Measurements from ENCODE around the gene BAIAP2. TPM values are rescaled to one million over a fixed set of nuclear protein-coding genes. Genes with fewer than 3 reads are reported as not detected.

Gene BAIAP2
- total and polyA plus RNA-seq, 2 of the 13 experiments (the other 11 are each of a cell fraction or from before 2014, with no cell fraction given): 22.5 to 24.0 TPM

- TF ChIP-seq DRAP1 (CRISPR knock-in tag; IDR thresholded peaks at IDR 0.05) (no peak), ZNF83 (CRISPR knock-in tag; IDR thresholded peaks at IDR 0.05; ENCODE audit: borderline replicate concordance) (peak; percentile 39; the same call in 1 of the 2 replicates), ZFP37 (CRISPR knock-in tag; IDR thresholded peaks at IDR 0.05; ENCODE audit: borderline replicate concordance) (peak; percentile 43; the same call in 1 of the 2 replicates), CAMTA2 (CRISPR knock-in tag; IDR thresholded peaks at IDR 0.05; ENCODE audit: borderline replicate concordance) (0 out of 2 replicates have a peak, but pooled peaks have one; percentile 38), ZNF329 (CRISPR knock-in tag; IDR thresholded peaks at IDR 0.05; ENCODE audit: low read depth) (no peak), SATB2 (CRISPR knock-in tag; IDR thresholded peaks at IDR 0.05) (peak; percentile 87; the same call in 1 of the 2 replicates), POLR2A (IDR thresholded peaks at IDR 0.05; ENCODE audit: insufficient read depth in 1 of 2, low read depth in 2 of 2, low read length in 2 of 2) (peak; percentile 73 to 79), JUND (CRISPR knock-in tag; IDR thresholded peaks at IDR 0.05) (peak; percentile 66), ZNF790 (CRISPR knock-in tag; IDR thresholded peaks at IDR 0.05; ENCODE audit: borderline replicate concordance) (peak; percentile 76; the same call in 1 of the 2 replicates), NFATC3 (CRISPR knock-in tag; IDR thresholded peaks at IDR 0.05) (0 out of 2 replicates have a peak, but pooled peaks have one; percentile 58), FOXC1 (CRISPR knock-in tag; IDR thresholded peaks at IDR 0.05; ENCODE audit: borderline replicate concordance) (peak; percentile 90), AKAP8 (CRISPR knock-in tag; IDR thresholded peaks at IDR 0.05) (no peak), SOX5 (CRISPR knock-in tag; IDR thresholded peaks at IDR 0.05; ENCODE audit: borderline replicate concordance) (peak; percentile 24; the same call in 1 of the 2 replicates), ZNF142 (CRISPR knock-in tag; IDR thresholded peaks at IDR 0.05) (peak; percentile 74; the same call in 1 of the 2 replicates), ZNF879 (CRISPR knock-in tag; IDR thresholded peaks at IDR 0.05) (peak; percentile 76; the same call in 1 of the 2 replicates), ZNF572 (CRISPR knock-in tag; IDR thresholded peaks at IDR 0.05) (no peak), KDM6A (CRISPR knock-in tag; IDR thresholded peaks at IDR 0.05; ENCODE audit: low read depth) (peak; percentile 83), ZNF687 (CRISPR knock-in tag; IDR thresholded peaks at IDR 0.05) (peak; percentile 78), CBX5 (CRISPR knock-in tag; IDR thresholded peaks at IDR 0.05; ENCODE audit: borderline replicate concordance) (peak; percentile 83), RARG (CRISPR knock-in tag; IDR thresholded peaks at IDR 0.05; ENCODE audit: low read depth) (no peak)
Observed at GRCh38 chr17:81165246-81166032, 130.5 kb downstream of the BAIAP2 start, which contains the start of gene PVALEF (continued).
